H9 (cell line): ENCODE data around the gene CENPM. TPM values are rescaled to one million over a fixed set of nuclear protein-coding genes. Genes with fewer than 3 reads are reported as not detected.
A peak's percentile ranks its signal among the peaks of the same experiment; 100 is the strongest.

Experiments used
- DNase-seq: peaks from one replicate; pipeline ENCODE4 v3.0.0-alpha.2; 2017
- H2AFZ ChIP-seq: one replicate; pipeline ENCODE4 v1.6.1; 2013; ENCODE audit warnings: mild to moderate bottlenecking, low read length, control low read depth, moderate library complexity
- H2AK5ac ChIP-seq: 2 replicates; pipeline ENCODE4 v1.6.1; 2013; ENCODE audit warnings: low read length, control low read depth, mixed read lengths; ENCODE audit not compliant: insufficient read length
- H2BK120ac ChIP-seq: one replicate; pipeline ENCODE4 v1.6.1; 2013; ENCODE audit warnings: low read depth, mild to moderate bottlenecking, low read length, control low read depth, inconsistent platforms; ENCODE audit not compliant: poor library complexity, severe bottlenecking
- H2BK12ac ChIP-seq: 2 replicates; pipeline ENCODE4 v1.6.1; 2013; ENCODE audit warnings: low read length, control low read depth, mixed read lengths, low read depth; ENCODE audit not compliant: insufficient read length
- H2BK15ac ChIP-seq: 2 replicates; pipeline ENCODE4 v1.6.1; 2013; ENCODE audit warnings: low read depth, low read length, control low read depth
- H2BK20ac ChIP-seq: one replicate; pipeline ENCODE4 v1.6.1; 2013; ENCODE audit warnings: low read depth, mild to moderate bottlenecking, low read length, control low read depth, inconsistent platforms; ENCODE audit not compliant: poor library complexity, severe bottlenecking
- H2BK5ac ChIP-seq: 2 replicates; pipeline ENCODE4 v1.6.1; 2013; ENCODE audit warnings: low read length, control low read depth, mixed read lengths; ENCODE audit not compliant: insufficient read length
- H3K14ac ChIP-seq: 2 replicates; pipeline ENCODE4 v1.6.1; 2013; ENCODE audit warnings: low read length, control low read depth; ENCODE audit not compliant: insufficient read depth
- H3K18ac ChIP-seq: 2 replicates; pipeline ENCODE4 v1.6.1; 2013; ENCODE audit warnings: low read depth, mild to moderate bottlenecking, mixed read lengths, low read length, control low read depth; ENCODE audit not compliant: insufficient read length
- H3K23ac ChIP-seq: 2 replicates; pipeline ENCODE4 v1.6.1; 2013; ENCODE audit warnings: low read length, control low read depth, mixed read lengths, low read depth; ENCODE audit not compliant: insufficient read length
- H3K23me2 ChIP-seq: 2 replicates; pipeline ENCODE4 v1.6.1; 2013; ENCODE audit warnings: low read depth, mild to moderate bottlenecking, mixed read lengths, low read length, control low read depth; ENCODE audit not compliant: insufficient read length, poor library complexity, severe bottlenecking
- H3K27ac ChIP-seq: 2 replicates; pipeline ENCODE4 v1.5.1; 2013; ENCODE audit warnings: low read length, control low read depth, mixed read lengths, low read depth; ENCODE audit not compliant: insufficient read length
- H3K27me3 ChIP-seq: 2 replicates; pipeline ENCODE4 v1.6.1; 2013; ENCODE audit warnings: low read length, control low read depth, inconsistent platforms; ENCODE audit not compliant: insufficient read depth
- H3K4ac ChIP-seq: 2 replicates; pipeline ENCODE4 v1.6.1; 2013; ENCODE audit warnings: low read depth, mild to moderate bottlenecking, control low read depth, inconsistent platforms, low read length, moderate library complexity
- H3K4me1 ChIP-seq: 2 replicates; pipeline ENCODE4 v1.6.1; 2013; ENCODE audit warnings: low read length, control low read depth, inconsistent platforms; ENCODE audit not compliant: insufficient read depth
- H3K4me2 ChIP-seq: 2 replicates; pipeline ENCODE4 v1.6.1; 2013; ENCODE audit warnings: low read length, control low read depth, mixed read lengths; ENCODE audit not compliant: insufficient read length, insufficient read depth
- H3K56ac ChIP-seq: 2 replicates; pipeline ENCODE4 v1.6.1; 2013; ENCODE audit warnings: low read depth, mild to moderate bottlenecking, mixed read lengths, low read length, control low read depth; ENCODE audit not compliant: insufficient read length
- H3K79me1 ChIP-seq: 2 replicates; pipeline ENCODE4 v1.6.1; 2013; ENCODE audit warnings: low read depth, mild to moderate bottlenecking, moderate library complexity, low read length, control low read depth, inconsistent platforms; ENCODE audit not compliant: insufficient read depth, poor library complexity, severe bottlenecking
- H3K79me2 ChIP-seq: 2 replicates; pipeline ENCODE4 v1.6.1; 2013; ENCODE audit warnings: low read length, control low read depth, inconsistent platforms; ENCODE audit not compliant: insufficient read depth
- H3K9ac ChIP-seq: 2 replicates; pipeline ENCODE4 v1.6.1; 2013; ENCODE audit warnings: low read length, control low read depth, mixed read lengths; ENCODE audit not compliant: insufficient read length; ENCODE audit errors: extremely low read depth
- H3K9me3 ChIP-seq: one replicate; pipeline ENCODE4 v1.6.1; 2013; ENCODE audit warnings: low read depth, low read length, inconsistent platforms; ENCODE audit not compliant: control insufficient read depth
- H3T11ph ChIP-seq: one replicate; pipeline ENCODE4 v1.6.1; 2013; ENCODE audit warnings: mild to moderate bottlenecking, low read length, control low read depth, inconsistent platforms
- H4K20me1 ChIP-seq: one replicate; pipeline ENCODE4 v1.6.1; 2013; ENCODE audit not compliant: control insufficient read depth, insufficient read length, insufficient read depth
- H4K5ac ChIP-seq: 2 replicates; pipeline ENCODE4 v1.6.1; 2013; ENCODE audit warnings: low read depth, mild to moderate bottlenecking, mixed read lengths, low read length, control low read depth; ENCODE audit not compliant: insufficient read length
- H4K8ac ChIP-seq: replicated peaks from 2 replicates; pipeline ENCODE4 v1.6.1; 2013; ENCODE audit warnings: low read length, control low read depth, mixed read lengths, low read depth; ENCODE audit not compliant: insufficient read length
- H4K91ac ChIP-seq: 2 replicates; pipeline ENCODE4 v1.6.1; 2013; ENCODE audit warnings: low read depth, mild to moderate bottlenecking, moderate library complexity, mixed read lengths, low read length, control low read depth; ENCODE audit not compliant: insufficient read length
- H3K27ac Mint-ChIP-seq, 3 experiments: 2 replicates in 2 of 3; 3 replicates in 1 of 3; pipeline ENCODE4 v1.8.0; 2020 to 2021; ENCODE audit warnings: mixed read lengths in 3 of 3, mild to moderate bottlenecking in 1 of 3, moderate library complexity in 1 of 3
- H3K27me3 Mint-ChIP-seq: 2 replicates; pipeline ENCODE4 v1.8.0; 2021; ENCODE audit warnings: low read depth, mild to moderate bottlenecking, moderate library complexity, mixed read lengths
- H3K36me3 Mint-ChIP-seq, 3 experiments: 2 replicates in 2 of 3; 3 replicates in 1 of 3; pipeline ENCODE4 v1.8.0; 2020 to 2021; ENCODE audit warnings: low read depth in 3 of 3, mixed read lengths in 3 of 3; ENCODE audit not compliant: insufficient read depth in 1 of 3
- H3K4me1 Mint-ChIP-seq, 2 experiments: 2 replicates each; pipeline ENCODE4 v1.8.0; 2020; ENCODE audit warnings: mixed read lengths in 2 of 2
- H3K4me3 Mint-ChIP-seq, 2 experiments: 2 replicates in 1 of 2; 3 replicates in 1 of 2; pipeline ENCODE4 v1.8.0; 2020 to 2021; ENCODE audit warnings: mild to moderate bottlenecking in 2 of 2, mixed read lengths in 2 of 2, moderate library complexity in 1 of 2
- H3K9me3 Mint-ChIP-seq, 2 experiments: 2 replicates in 1 of 2; 3 replicates in 1 of 2; pipeline ENCODE4 v1.8.0; 2020; ENCODE audit warnings: mild to moderate bottlenecking in 2 of 2, mixed read lengths in 2 of 2, moderate library complexity in 1 of 2
- CTCF ChIP-seq: fragments of 200-600 bp; sonication (generic); conservative IDR thresholded peaks from 3 replicates; pipeline ENCODE4 v1.8.0; 2021; ENCODE audit warnings: antibody characterized with exemption, mild to moderate bottlenecking
- WGBS: extraction: QIAGEN DNeasy Blood & Tissue Kit; methylation state at CpG from one replicate; pipeline ENCODE4 v1.1.7; 2013; ENCODE audit warnings: missing lambda C conversion rate, low lambda C conversion rate, mixed read lengths; ENCODE audit not compliant: insufficient read length; ENCODE audit errors: extremely low coverage; 5-methylcytosine and 5-hydroxymethylcytosine counted together
- total RNA-seq: library from RNA; stranded (reverse); gene quantifications from 2 replicates; pipeline ENCODE4 v1.2.1, GENCODE V29; 2021

The CENPM gene
- total RNA-seq, 1 experiment from 2014 or later, result 36.5 TPM

- no peak overlapping the region for H2BK120ac ChIP-seq
- H3K4me2 ChIP-seq, result peak overlapping the region; percentile 15
- H3K18ac ChIP-seq, result no peak overlapping the region
- H3K4me1 Mint-ChIP-seq, result peaks cover 9 to 22% of the 10 kb centered on the region in 2 experiments
- no peak overlapping the region for H3K14ac ChIP-seq
- no peak overlapping the region for H4K5ac ChIP-seq
- peak; percentile 78 for DNase-seq
- peaks cover 39% of the 10 kb centered on the region for H3K27me3 ChIP-seq
- H3K9ac ChIP-seq, result no peak overlapping the region
- no peaks in the 10 kb centered on the region for H3K9me3 ChIP-seq
- no CpG with 5 or more reads among the region's 112 CpGs for WGBS
- H4K20me1 ChIP-seq, result no peaks in the 10 kb centered on the region
- H3K4me1 ChIP-seq, result peaks cover 2% of the 10 kb centered on the region; the same call in 1 of the 2 replicates
- peaks cover 3% of the 10 kb centered on the region for H3K23me2 ChIP-seq
- H2AK5ac ChIP-seq, result no peak overlapping the region
- peaks cover 7 to 15% (median 13%) of the 10 kb centered on the region in 3 experiments for H3K36me3 Mint-ChIP-seq
- no peak overlapping the region for H4K91ac ChIP-seq
- no peak overlapping the region for H4K8ac ChIP-seq
- H2BK20ac ChIP-seq, result no peak overlapping the region
- no peak overlapping the region for H2BK15ac ChIP-seq
- H3K27ac Mint-ChIP-seq, result no peak overlapping the region
- no peak overlapping the region for H3K27ac ChIP-seq
- H3K79me2 ChIP-seq, result no peaks in the 10 kb centered on the region
- peaks cover 60% of the 10 kb centered on the region for H3K27me3 Mint-ChIP-seq
- no peak overlapping the region for H3T11ph ChIP-seq
- no peaks in the 10 kb centered on the region; a peak in 2 of 5 replicates for H3K9me3 Mint-ChIP-seq
- no peak overlapping the region for H3K4ac ChIP-seq
- no peak overlapping the region for H3K56ac ChIP-seq
- H3K23ac ChIP-seq, result no peak overlapping the region
- TF ChIP-seq CTCF, result no peak
- H2BK5ac ChIP-seq, result no peak overlapping the region
- H3K79me1 ChIP-seq, result no peaks in the 10 kb centered on the region
- H2AFZ ChIP-seq, result no peak overlapping the region
- no peak overlapping the region for H2BK12ac ChIP-seq
- no peak overlapping the region; a peak in 1 of 5 replicates for H3K4me3 Mint-ChIP-seq
Observed at GRCh38 chr22:41910050-41911000, 36.6 kb downstream of the CENPM start.
